Endothelial cell of umbilical vein (primary cell): ENCODE data around the gene ERICH6B. TPM values are rescaled to one million over a fixed set of nuclear protein-coding genes. Genes with fewer than 3 reads are reported as not detected.

Experiments used
- BruUV-seq: library from RNA; stranded (reverse); fragments of 400-500 nt; replicated peaks from 2 replicates; lab custom pipeline; 2021; lab: Mats Ljungman, UMichigan
- CTCF ChIA-PET: fragments of 300-600, 350-600 bp; sonication (Branson Sonifier 250); formaldehyde crosslinking; loops from one replicate; lab custom pipeline; 2021; ENCODE audit warnings: antibody characterized with exemption, inconsistent platforms; lab: Charles Lee
- POLR2A ChIA-PET: fragments of 300-600, 350-600 bp; sonication (Branson Sonifier 250); formaldehyde crosslinking; loops from one replicate; lab custom pipeline; 2021; ENCODE audit warnings: antibody characterized with exemption, inconsistent platforms; lab: Charles Lee
- DNase-seq: peaks from one replicate; pipeline ENCODE4 v3.0.0-alpha.2; 2011; ENCODE audit warnings: low read depth, low spot score
- FAIRE-seq: peaks from 2 replicates; lab custom pipeline; 2011; peaks lifted over from hg19 to GRCh38; lab: Jason Lieb, UNC
- H2AFZ ChIP-seq: 2 replicates; pipeline ENCODE4 v1.6.0; 2012; ENCODE audit warnings: low read depth, low read length, control low read depth, inconsistent platforms
- H3K27ac ChIP-seq: 2 replicates; pipeline ENCODE4 v1.5.1; 2011; ENCODE audit warnings: low read depth, mild to moderate bottlenecking, control low read depth, low read length, moderate library complexity; ENCODE audit not compliant: insufficient read depth
- H3K27me3 ChIP-seq, 2 experiments: 2 replicates each; pipeline versions ENCODE4 v1.6.0 to v1.6.1; 2011; ENCODE audit warnings: low read length in 2 of 2, mixed read lengths in 1 of 2; ENCODE audit not compliant: control insufficient read depth in 2 of 2, insufficient read depth in 2 of 2
- H3K36me3 ChIP-seq, 2 experiments: 2 replicates in 1 of 2; 3 replicates in 1 of 2; pipeline ENCODE4 v1.5.1; 2011; ENCODE audit warnings: low read length in 2 of 2, mild to moderate bottlenecking in 1 of 2, moderate library complexity in 1 of 2; ENCODE audit not compliant: control insufficient read depth in 2 of 2, insufficient read depth in 2 of 2; ENCODE audit errors: extremely low read depth in 1 of 2
- H3K4me1 ChIP-seq: 3 replicates; pipeline ENCODE4 v1.5.1; 2011; ENCODE audit warnings: mild to moderate bottlenecking, low read length; ENCODE audit not compliant: control insufficient read depth, insufficient read depth; ENCODE audit errors: extremely low read depth
- H3K4me2 ChIP-seq: 2 replicates; pipeline ENCODE4 v1.6.1; 2011; ENCODE audit warnings: low read length, control low read depth, mixed read lengths; ENCODE audit not compliant: insufficient read depth
- H3K4me3 ChIP-seq, 3 experiments: fragments of 200-600 bp in 1 of 3; sonication (generic), shearing (Covaris generic) in 1 of 3; replicated peaks in 1 of 3; 2 replicates each; pipeline ENCODE4 v1.5.1; 2011 to 2016; ENCODE audit warnings: control low read depth in 3 of 3, low read length in 3 of 3, mild to moderate bottlenecking in 2 of 3, inconsistent platforms in 1 of 3, low read depth in 1 of 3, moderate library complexity in 1 of 3; ENCODE audit not compliant: insufficient read depth in 1 of 3
- H3K79me2 ChIP-seq: 2 replicates; pipeline ENCODE4 v1.6.0; 2012; ENCODE audit warnings: low read length, inconsistent platforms; ENCODE audit not compliant: control insufficient read depth, insufficient read depth
- H3K9ac ChIP-seq: replicated peaks from 2 replicates; pipeline ENCODE3; 2011; ENCODE audit warnings: low read length, control low read depth; ENCODE audit not compliant: insufficient read depth; ENCODE audit errors: extremely low read depth
- H3K9me1 ChIP-seq: replicated peaks from 3 replicates; pipeline ENCODE4 v1.6.0; 2011; ENCODE audit warnings: mild to moderate bottlenecking, low read length; ENCODE audit not compliant: control insufficient read depth, insufficient read depth; ENCODE audit errors: extremely low read depth
- H3K9me3 ChIP-seq: replicated peaks from 2 replicates; pipeline ENCODE4 v1.5.1; 2012; ENCODE audit warnings: low read length, inconsistent platforms; ENCODE audit not compliant: control insufficient read depth, insufficient read depth
- H4K20me1 ChIP-seq: replicated peaks from 2 replicates; pipeline ENCODE3; 2011; ENCODE audit warnings: mild to moderate bottlenecking, low read length; ENCODE audit not compliant: control insufficient read depth, insufficient read depth; ENCODE audit errors: extremely low read depth
- EZH2 ChIP-seq: IDR thresholded peaks from 2 replicates; pipeline ENCODE4 v1.6.1; 2012; ENCODE audit warnings: borderline replicate concordance, low read depth, mild to moderate bottlenecking, moderate library complexity, low read length, inconsistent platforms; ENCODE audit not compliant: severe bottlenecking
- FOS ChIP-seq: IDR thresholded peaks from 2 replicates; pipeline ENCODE4 v1.6.1; 2011; ENCODE audit warnings: mild to moderate bottlenecking, low read length, moderate library complexity, borderline replicate concordance; ENCODE audit not compliant: insufficient read depth
- GATA2 ChIP-seq: IDR thresholded peaks from 2 replicates; pipeline ENCODE4 v1.7.0; 2011; ENCODE audit warnings: low read depth, mild to moderate bottlenecking, moderate library complexity, mixed read lengths, low read length; ENCODE audit not compliant: insufficient read length, insufficient read depth
- JUN ChIP-seq: IDR thresholded peaks from 2 replicates; pipeline ENCODE4 v1.6.1; 2011; ENCODE audit warnings: borderline replicate concordance, low read depth; ENCODE audit not compliant: insufficient read length, insufficient read depth
- MYC ChIP-seq: IDR thresholded peaks from one replicate; pipeline ENCODE4 v1.6.1; 2011; ENCODE audit warnings: mild to moderate bottlenecking, low read depth, low read length
- POLR2A ChIP-seq: IDR thresholded peaks from 2 replicates; pipeline ENCODE4 v1.6.1; 2012; ENCODE audit warnings: low read depth, mild to moderate bottlenecking, control low read depth, low read length
- POLR2AphosphoS5 ChIP-seq: IDR thresholded peaks from 2 replicates; pipeline ENCODE4 v1.6.1; 2012; ENCODE audit warnings: low read depth, mild to moderate bottlenecking, control low read depth, low read length, moderate library complexity; ENCODE audit not compliant: insufficient read depth
- dilution Hi-C: fragments of 300-500 bp; cut with MboI; formaldehyde crosslinking; loops from one replicate; pipeline ENCODE4 v1.15.0; 2019; ENCODE audit warnings: low sequenced_read_pairs; ENCODE audit not compliant: extremely low pct_ligation_motif_present
- intact Hi-C: fragments of 100-400 bp; cut with micrococcal nuclease; formaldehyde crosslinking; loops from one replicate; pipeline ENCODE4 v1.10.0; 2022
- polyA plus RNA-seq, 4 experiments: library from polyadenylated mRNA; depleted of rRNA in 3 of 4; stranded (reverse) in 3 of 4; unstranded in 1 of 4; fragments of >200 nt; gene quantifications; 2 replicates each; pipeline versions ENCODE4 v1.2.1 to v1.2.3, GENCODE V29; 2011 to 2012; ENCODE audit warnings: missing spikeins in 1 of 4
- total RNA-seq: library from RNA; stranded (reverse); gene quantifications from 2 replicates; pipeline ENCODE4 v1.2.3, GENCODE V29; 2021
- TF ChIP-seq, protein P1 (sequence below): IDR thresholded peaks from 2 replicates; pipeline ENCODE4 v1.6.1; 2011; ENCODE audit not compliant: insufficient read depth, insufficient read length
- TF ChIP-seq, protein P2 (sequence below), 2 donors: IDR thresholded peaks; 1 replicate in 1 of 2; 2 replicates in 1 of 2; pipeline ENCODE4 v1.5.1; 2011; ENCODE audit warnings: low read length in 2 of 2, mild to moderate bottlenecking in 2 of 2, moderate library complexity in 2 of 2, control low read depth in 1 of 2, inconsistent platforms in 1 of 2, low read depth in 1 of 2; ENCODE audit not compliant: insufficient read depth in 1 of 2; ENCODE audit errors: extremely low read depth in 1 of 2

The ERICH6B gene
- total and polyA plus RNA-seq, 2 donors (not counting 3 experiments of a cell fraction or from before 2014, with no cell fraction given) = not detected

DNA sequence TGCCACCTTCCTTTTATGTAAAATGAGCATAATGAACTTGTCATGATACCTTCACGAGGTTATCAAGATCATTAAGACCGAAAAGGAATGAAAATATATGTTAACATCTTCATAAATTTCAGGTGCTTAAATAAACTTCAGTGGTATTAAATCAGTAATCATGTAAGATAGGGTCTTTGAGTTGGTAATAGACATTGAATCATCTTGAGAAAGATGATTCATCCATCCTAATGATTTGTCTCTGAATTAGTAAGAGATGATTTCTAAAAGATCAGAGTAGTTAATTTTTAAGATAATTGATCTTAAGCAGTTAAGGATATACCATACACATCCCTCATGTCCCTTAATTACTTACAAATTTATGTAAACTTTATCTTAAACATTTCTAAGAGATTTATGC lies 98.8 kb downstream of the ERICH6B start:
- Histone ChIP-seq H3K4me3 (no peak overlapping the region), H3K4me2 (no peak overlapping the region), H3K9ac (no peak overlapping the region), H3K27ac (no peak overlapping the region), H2AFZ (no peak overlapping the region), H3K27me3 (no peaks in the 10 kb centered on the region), H3K36me3 (peaks cover 13 to 31% of the 10 kb centered on the region in 2 experiments), H3K9me1 (no peaks in the 10 kb centered on the region), H3K79me2 (no peaks in the 10 kb centered on the region), H4K20me1 (no peaks in the 10 kb centered on the region), H3K4me1 (peaks cover 10% of the 10 kb centered on the region), H3K9me3 (no peaks in the 10 kb centered on the region)
- no peak for TF ChIP-seq JUN
- TF ChIP-seq POLR2AphosphoS5 = no peak
- no peak for TF ChIP-seq GATA2
- TF ChIP-seq, protein P1, sequence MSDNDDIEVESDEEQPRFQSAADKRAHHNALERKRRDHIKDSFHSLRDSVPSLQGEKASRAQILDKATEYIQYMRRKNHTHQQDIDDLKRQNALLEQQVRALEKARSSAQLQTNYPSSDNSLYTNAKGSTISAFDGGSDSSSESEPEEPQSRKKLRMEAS = no peak
- TF ChIP-seq FOS = no peak
- TF ChIP-seq MYC = no peak
- no peak for TF ChIP-seq POLR2A
- no peak for TF ChIP-seq EZH2
- TF ChIP-seq, protein P2, sequence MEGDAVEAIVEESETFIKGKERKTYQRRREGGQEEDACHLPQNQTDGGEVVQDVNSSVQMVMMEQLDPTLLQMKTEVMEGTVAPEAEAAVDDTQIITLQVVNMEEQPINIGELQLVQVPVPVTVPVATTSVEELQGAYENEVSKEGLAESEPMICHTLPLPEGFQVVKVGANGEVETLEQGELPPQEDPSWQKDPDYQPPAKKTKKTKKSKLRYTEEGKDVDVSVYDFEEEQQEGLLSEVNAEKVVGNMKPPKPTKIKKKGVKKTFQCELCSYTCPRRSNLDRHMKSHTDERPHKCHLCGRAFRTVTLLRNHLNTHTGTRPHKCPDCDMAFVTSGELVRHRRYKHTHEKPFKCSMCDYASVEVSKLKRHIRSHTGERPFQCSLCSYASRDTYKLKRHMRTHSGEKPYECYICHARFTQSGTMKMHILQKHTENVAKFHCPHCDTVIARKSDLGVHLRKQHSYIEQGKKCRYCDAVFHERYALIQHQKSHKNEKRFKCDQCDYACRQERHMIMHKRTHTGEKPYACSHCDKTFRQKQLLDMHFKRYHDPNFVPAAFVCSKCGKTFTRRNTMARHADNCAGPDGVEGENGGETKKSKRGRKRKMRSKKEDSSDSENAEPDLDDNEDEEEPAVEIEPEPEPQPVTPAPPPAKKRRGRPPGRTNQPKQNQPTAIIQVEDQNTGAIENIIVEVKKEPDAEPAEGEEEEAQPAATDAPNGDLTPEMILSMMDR (IDR thresholded peaks at IDR 0.05; ENCODE audit: extremely low read depth in 1 of 2, insufficient read depth in 1 of 2, low read depth in 1 of 2, low read length in 2 of 2) = no peak
- ChIA-PET CTCF (no interaction called here), POLR2A (no interaction called here)
- no TSS peak for BruUV-seq
- dilution Hi-C loops (no loop called here), intact Hi-C loops (no loop called here)
- DNase-seq (no peak), FAIRE-seq (no peak)
